HG03039 (cell line): ENCODE results near the gene SEMA3D.

Experiments used
- ATAC-seq: cut with Tn5 transposase; IDR thresholded peaks from one replicate; pipeline ENCODE4 v1.9.1; 2021; ENCODE audit warnings: mild to moderate bottlenecking, moderate library complexity; ENCODE audit not compliant: unreplicated experiment

SEMA3D gene

DNA sequence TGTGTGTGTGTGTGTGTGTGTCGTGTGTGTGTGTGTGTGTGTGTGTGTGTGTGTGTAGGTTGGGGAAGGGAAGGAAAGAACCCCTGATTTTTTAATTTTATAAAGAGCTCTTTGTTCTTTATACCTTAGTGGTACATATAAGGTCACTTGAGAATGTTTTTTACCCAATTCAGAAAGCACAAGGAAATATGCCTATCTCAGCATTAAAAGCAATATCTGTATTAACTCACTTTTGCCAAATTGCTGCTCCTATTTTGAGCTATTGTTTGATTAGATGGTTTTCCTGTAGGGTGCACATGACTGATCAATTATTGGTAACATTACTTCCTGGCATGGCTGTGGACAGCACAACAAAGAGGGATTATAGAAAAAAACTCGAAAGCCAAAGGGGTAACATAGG lies 60.5 kb downstream of the SEMA3D start:
- ATAC-seq = no peak

DNA sequence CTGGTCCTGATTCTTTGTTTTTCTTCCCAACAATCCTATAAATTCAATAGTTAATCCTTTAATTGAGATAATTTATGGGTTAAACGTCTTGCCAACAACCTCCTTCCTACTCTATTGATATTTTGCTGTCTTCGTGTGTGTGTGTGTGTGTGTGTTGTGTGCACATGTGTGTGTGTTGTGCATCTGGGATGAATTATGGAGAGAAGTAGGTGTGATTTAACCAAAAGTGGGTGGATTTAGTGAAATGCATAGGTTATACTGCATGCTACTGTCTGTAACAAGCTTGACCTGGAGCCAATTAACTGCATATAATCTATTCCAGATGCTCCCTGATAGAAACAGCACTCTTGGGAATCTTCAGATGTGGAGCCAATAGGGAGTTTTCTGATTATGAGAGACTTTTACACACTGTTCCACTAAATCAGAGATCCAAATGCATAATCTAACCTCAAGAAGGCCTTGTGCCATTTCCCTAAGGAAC lies 61.2 kb downstream of the SEMA3D start:
- ATAC-seq = no peak

DNA sequence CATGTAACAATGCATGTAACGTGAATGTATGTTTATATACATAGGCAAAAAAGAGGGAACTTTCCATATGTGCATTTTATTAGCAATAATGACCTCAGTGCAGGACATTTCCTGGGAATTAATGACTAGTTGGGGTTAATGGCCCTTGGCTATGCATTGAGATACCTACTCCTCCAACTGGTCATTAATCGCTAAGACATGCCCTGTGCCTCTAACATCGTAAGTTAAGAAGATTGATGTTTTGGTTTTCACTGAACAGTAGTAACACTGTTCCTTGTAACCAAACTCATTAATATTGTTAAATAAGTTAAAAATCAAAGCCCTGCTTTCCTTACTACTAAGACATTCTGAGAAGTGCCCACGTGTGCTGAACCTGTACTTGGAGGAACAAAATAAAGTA lies 61.7 kb downstream of the SEMA3D start:
- ATAC-seq = no peak

DNA sequence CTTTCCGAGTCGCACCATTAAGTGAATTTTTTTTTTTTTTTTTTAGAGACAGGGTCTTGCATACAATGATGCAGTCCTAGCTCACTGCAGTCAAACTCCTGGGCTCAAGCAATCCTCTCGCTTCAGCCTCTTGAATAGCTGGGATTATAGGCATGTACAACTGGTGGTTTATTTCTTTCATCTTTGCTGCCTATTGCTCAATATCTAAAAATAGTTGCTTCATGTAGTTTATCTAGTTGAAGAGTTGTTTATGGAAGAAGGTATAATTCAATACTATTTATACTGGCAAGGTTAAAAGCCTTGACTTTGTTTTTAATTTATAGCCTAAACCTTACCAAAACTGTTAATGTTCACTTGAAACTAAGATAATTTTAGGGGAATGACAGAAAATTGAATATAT lies 66.9 kb downstream of the SEMA3D start:
- no peak for ATAC-seq

DNA sequence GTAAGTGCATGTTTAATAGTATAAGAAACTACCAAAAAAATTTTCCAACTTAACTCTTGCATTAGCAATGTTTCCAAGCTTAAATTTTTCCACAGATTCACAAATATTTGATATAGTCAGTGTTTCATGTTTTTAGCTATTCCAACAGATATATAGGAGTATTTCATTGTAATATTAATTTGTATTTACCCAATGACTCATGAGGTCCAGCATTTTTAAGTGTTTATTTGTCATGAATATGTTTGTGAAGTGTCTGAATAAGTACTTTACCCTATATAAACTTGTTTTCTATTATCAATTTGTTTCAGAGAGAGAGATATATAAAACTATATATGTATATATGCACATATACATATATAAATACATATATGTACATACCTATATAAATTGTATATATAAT lies 71.0 kb downstream of the SEMA3D start:
- no peak for ATAC-seq

DNA sequence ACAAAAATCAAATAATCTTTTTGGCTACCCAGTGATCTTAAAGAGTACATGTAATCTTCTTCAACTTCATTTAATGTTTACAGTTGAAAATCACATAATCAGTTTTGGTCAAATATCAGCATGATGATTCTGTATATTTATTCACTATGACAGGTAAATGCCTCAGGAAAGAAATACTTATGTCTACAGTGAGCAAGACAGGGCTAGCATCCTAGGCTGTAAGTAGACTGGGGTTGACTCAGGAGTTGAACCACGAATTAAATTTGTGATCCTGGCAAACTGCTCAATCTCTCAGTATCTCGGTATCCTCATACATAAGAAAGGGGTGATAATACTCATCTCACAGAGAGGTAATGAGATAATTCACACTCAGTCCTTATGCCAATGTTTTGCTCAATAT lies 71.8 kb downstream of the SEMA3D start:
- ATAC-seq = no peak

DNA sequence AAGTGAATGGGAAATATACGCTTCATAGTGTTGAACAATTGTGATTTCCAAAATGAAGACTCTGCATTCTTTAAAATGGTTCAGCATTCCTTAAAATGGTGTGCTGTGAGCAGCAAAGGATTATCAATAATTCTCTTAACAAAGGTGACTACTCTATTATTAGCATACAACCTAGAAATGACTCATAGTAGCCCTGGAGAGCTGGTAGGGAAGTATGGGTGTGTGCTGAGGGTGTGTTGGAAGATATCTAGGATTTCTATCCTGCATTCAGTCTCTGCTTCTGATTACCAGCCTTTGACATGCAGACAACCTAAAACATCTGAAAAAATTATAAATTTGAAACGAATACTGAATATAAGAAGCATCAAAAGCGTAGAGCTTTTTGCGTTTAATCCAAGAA lies 72.5 kb downstream of the SEMA3D start:
- no peak for ATAC-seq

DNA sequence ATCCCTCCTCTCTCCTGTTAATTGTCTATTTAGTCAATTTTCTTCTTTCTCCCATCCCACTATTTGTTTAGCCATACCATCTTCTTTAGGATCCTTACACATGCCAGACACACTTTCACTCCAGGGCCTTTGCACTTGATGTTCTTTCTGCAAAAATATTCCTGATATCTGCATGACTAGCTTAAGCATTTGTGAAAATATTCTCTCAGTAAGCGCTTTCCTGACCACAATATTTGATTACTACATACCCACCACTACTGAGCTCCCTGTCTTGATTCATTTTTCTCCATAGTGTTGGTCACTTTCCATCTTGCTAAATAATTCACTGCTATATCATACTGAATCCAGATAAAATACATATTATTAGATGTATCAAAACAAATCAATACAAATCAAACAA lies 75.1 kb downstream of the SEMA3D start:
- no peak for ATAC-seq

DNA sequence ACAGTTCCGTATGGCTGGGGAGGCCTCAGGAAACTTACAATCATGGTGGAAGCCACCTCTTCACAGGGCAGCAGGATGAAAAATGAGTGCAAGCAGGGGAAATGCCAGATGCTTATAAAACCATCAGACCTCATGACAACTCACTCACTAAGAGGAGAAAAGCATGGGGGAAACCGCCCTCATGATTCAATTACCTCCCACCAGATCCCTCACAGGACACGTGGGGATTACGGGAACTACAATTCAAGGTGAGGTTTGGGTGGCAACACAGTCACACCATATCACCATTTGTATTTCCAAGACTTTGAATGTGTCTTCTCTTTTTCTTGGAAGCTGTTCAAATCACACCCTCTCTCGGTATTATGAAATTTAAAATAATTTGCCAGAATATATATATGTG lies 80.1 kb downstream of the SEMA3D start:
- ATAC-seq = no peak

DNA sequence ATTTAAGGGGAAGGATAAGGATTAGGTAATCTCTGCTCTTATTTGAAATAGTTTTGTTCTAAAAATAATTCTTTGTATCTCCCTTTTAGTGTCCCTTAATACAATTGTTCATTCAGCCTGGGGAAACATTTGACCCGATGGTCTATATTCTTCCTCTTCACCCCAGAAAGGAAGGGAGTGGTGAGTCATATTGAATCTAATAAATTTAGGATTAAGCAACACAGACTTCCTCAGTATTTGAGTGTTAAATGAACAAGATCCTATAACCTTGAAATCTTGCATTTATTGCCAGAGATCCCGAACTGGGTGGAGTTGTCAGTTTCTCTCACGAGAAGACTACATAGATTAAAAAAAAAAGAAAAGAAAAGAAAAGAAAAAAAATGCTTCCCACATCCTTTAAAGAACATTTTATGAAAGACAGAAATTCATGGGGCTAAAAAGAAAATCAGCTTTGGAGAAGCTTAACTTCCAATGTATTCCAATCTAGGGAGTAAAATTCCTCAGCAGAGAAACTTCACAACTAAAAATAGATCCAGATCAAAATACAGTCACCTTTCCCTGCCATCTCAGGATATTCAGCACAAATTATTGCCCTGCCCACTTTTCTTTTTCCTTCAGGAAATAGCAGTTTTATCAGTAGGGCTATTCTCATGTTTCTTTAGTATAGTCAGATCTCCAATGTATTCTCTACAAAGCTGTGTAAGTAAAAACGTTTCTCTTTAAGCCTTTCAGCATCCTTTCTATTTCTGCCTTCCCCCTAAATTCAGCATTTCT lies 82.2 kb downstream of the SEMA3D start:
- no peak for ATAC-seq

DNA sequence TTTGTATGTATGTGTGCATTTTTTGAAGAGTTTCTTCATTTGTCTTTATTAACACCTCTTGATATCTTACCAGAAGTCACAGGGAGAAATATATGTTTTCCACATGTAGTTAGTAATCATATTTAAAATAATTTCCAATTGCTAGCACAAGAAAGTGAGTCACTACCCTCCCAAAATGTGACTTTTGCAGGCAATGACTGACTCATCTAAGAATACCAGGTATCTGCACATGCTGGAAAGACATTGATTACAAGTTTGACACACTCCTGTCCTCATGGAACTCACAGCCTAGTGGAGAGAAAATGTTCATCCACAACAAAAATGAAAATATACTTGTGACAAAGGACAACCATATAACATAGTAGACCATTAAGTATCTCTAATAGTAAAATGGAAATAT lies 82.9 kb downstream of the SEMA3D start:
- no peak for ATAC-seq

DNA sequence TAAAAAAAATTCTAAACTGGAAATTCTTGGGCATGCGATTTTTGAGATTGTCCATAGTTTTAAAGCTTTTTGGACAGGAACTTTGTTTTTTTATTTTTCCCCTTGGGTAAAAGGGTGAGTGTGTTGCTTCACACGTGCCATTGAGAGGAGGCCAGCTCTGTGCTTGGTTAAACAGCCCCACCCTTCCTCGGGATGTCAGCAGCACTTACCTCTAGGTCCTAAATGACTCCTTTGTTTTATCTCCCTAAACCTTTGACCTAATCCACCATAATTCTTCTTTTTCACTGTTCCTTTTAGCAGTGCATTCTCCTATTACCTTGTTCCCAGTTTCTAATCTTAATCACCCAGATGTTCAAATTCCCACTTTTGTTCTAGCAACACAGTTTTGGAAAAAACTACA lies 83.5 kb downstream of the SEMA3D start:
- no peak for ATAC-seq

DNA sequence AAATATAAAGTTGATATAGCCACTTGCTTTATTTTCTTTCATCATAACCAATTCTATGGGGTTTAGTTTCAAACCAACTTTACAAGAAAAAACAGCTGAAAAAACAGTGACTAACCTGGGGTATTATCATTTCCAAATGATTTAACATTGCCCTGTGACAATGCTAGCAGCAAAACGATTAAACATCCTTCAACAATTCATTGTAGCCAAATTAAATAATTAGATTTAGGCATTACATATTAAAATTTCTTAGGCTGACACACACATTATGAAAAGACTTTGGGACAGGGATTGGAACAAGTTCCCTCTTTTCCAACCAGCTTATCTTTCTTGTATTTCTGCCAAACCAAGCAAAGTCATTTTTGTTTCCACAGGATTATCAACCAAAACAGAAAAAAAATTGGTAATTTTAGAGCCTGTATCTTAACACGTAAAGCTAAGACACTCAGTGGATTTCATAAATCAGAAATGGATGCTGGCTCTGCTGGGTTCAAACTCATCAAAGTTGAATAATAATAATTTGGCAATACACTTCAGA lies 84.0 kb downstream of the SEMA3D start:
- ATAC-seq = no peak

DNA sequence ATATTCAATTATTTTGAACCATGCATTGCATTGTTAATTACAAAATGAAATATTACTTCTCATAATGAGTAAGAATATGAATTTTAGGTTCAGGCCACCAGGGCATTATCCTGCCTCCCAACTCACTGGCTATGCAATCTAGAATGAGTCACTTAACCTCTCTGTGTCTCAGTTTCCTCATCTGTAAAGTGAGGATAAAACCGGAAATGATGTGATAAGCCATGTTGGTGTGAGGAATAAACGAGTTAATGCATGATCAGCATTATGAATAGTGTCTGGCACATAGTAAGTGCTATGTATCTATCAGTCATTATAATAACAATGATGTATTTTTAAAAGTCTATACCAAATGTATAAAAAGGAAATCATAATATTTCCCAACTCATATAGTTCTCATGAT lies 85.5 kb downstream of the SEMA3D start:
- ATAC-seq = no peak

DNA sequence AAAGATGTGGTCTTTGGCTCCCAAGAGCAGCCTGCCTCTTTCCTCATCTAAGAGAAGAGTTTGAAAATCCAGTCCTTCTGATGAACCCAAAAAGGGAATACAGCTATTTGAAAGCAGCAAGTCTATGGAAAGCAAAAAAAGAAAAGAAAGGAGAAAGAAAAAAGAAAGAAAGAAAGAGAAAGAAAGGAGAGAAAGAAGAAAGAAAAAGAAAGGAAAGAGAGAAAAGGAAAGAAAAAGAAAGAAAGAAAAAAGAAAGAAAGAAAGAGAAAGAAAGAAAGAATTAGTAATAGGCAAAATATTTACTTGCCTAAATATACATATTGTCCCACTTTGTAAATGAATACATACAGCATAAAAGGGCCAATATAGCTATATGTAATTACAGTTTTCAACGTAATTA lies 89.0 kb downstream of the SEMA3D start:
- no peak for ATAC-seq

DNA sequence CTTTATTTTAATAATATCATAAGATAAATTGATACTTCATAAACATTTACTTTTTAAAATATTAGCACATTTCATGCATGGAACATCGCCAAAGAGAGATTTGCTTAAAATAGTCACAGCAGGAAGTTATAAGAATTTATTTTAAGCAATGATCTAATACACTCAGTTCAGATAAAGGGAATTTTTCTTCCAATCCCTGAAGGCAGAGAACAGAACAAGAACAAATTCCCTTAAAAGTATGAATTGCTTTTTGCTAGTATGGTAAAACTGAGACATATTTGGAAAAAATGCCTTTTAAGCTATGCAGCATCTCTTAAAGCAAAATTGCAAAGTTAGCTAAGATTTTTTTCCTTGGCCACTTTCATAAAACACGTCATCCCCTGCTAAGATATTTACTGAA lies 91.0 kb downstream of the SEMA3D start:
- no peak for ATAC-seq

DNA sequence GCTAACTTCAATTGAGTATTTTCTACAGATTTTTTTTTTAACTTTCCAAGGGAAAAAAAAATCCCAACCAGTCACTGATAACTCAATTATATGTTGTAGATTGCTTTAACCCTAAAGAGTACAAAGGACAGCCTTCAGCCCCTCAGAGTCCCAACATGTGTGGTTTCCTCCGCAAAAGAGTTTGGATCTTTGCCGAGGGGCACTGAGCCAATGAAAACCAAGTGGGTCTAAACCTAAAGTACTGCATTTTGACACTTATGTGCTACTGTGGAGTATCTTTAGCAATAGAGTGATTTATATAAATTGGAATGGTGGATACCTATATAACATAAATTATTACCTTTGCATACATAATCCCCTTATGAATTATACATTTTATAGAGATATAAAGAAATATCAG lies 91.5 kb downstream of the SEMA3D start:
- no peak for ATAC-seq

DNA sequence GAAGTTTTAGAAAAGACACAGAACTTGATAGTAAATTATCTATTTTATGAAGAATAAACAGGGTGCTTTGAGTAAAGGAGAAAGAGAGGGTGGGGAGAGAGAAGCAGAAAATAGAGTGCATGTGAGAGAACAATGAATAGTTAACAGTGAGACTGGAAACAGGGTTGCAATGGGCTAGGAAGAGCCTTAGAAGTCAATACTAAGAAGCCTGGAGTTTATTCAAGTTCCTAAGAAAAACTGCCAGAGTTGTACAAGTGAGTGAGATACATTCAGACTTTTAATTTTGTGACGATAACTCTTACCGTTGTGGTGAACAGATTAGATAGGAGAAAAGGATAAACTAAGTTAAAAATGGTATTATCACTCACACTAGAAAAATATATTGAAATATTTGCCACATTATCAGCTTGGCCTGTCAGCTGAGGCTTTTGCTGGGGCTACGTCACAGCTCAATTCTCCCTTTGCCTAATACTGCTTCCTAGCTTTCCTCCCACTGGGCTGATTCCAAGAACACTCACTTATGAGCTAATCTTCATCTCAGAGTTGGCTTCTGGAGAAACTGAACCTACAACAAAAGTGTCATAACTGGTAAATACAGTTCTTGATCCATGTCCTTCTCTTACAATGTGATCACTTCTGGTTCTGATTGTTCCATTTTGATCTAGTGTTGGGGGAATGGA lies 92.7 kb downstream of the SEMA3D start:
- ATAC-seq = no peak

DNA sequence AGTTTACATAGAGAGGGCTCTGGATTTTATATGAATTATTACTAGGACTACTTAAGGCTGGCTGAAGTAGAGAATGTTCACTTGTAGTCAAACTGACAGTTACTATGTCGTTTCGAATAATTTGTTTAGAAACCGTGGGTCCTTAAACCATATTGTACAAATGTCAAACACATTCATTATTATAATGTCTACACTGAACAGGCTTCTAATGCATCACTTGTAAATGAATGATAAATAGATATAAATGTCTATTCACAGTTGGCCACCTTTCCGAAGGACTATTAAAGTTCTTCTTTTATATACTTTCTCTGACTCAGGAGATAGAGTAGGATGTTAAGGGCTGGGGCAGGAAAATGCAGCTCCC lies 95.3 kb downstream of the SEMA3D start:
- no peak for ATAC-seq

DNA sequence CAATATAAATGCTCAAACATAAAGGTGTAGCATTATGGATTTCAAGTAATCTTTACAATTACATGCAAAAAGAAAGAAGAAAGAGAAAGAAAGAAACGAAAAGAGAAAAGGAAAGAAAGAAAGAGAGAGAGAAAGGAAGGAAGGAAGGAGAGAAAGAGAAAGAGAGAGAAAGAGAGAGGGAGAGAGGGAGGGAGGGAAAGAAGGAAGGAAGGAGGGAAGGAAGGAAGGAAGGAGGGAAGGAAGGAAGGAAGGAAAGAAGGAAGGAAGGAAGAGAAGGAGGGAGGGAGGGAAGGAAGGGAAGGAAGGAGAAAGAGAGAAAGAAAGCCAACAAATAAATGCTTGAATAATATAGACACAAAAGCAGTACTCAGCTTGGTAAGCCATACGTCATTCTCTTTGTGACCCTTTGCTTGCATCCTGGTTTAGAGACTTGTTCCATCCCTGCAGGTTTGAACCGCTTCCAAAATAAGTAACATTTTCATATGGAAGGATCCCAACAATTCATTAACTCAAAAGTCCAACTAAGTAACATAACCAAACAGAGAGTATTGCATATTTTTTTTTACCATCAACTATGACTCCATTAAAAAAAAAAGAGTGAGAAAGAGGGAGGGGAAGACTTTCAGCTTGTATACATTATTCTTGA lies 95.8 kb downstream of the SEMA3D start:
- ATAC-seq = no peak

DNA sequence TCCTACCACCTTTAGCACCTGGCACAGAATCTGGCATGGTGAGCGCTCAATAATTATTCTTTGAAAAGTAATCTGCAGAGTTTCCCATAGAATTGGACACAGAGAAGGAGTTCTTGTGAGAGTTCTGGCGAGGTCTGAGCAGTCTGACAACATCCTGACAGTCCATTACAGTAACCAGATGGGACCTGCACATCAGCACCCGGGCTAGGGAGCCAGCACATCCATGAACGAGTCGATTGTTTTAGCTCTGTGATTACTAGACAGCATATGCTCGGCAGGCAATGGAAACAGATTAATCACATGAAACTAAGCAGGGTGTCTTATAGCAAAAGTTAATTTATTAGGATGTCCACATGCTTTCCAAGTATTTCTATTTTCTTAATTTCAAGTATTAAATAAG lies 96.7 kb downstream of the SEMA3D start:
- no peak for ATAC-seq

DNA sequence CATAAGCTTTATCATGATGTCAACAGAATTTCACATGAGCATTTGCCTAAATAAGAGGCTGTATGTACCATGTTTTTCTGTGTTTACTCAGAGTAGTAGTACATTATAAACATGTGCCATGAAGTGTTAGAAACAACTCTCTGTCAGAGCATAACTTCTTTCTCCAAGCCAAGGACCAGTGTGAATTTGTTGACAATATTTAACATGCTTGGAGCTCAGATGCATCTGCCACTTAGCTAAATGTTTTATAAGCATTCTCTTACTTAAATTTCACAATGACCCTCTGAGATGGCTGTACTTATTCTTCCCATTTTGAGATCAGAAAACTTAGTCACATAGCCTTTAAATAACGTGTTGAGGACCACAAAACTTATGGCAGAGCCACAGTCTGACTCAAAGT lies 105.0 kb downstream of the SEMA3D start:
- ATAC-seq = no peak
